H1 (cell line): Measurements from ENCODE around the gene NUP188. TPM values are rescaled to one million over a fixed set of nuclear protein-coding genes. Genes with fewer than 3 reads are reported as not detected.

Source experiments
- ATF2 ChIP-seq: IDR thresholded peaks from 2 replicates; pipeline ENCODE4 v1.6.1; 2012; ENCODE audit warnings: low read length, inconsistent platforms
- CBX8 ChIP-seq: fragments of 300-800, 300-1000 bp; sonication (generic); IDR thresholded peaks from 2 replicates; pipeline ENCODE4 v1.7.1; 2016; ENCODE audit warnings: low read depth, low read length, borderline replicate concordance
- GTF2F1 ChIP-seq: IDR thresholded peaks from 2 replicates; pipeline ENCODE4 v1.6.1; 2012; ENCODE audit warnings: low read depth, low read length, improper control_type of control experiment, borderline replicate concordance
- KDM4A ChIP-seq: IDR thresholded peaks from one replicate; pipeline ENCODE4 v1.7.1; 2012; ENCODE audit warnings: low read depth, mild to moderate bottlenecking, moderate library complexity, low read length, inconsistent platforms; ENCODE audit not compliant: severe bottlenecking
- PHF8 ChIP-seq: fragments of 200-600 bp; sonication (generic); conservative IDR thresholded peaks from 2 replicates; pipeline ENCODE4 v1.7.1; 2012; ENCODE audit warnings: low read depth, mild to moderate bottlenecking, inconsistent platforms, low read length, moderate library complexity
- POLR2AphosphoS5 ChIP-seq: IDR thresholded peaks from 2 replicates; pipeline ENCODE4 v1.6.1; 2011; ENCODE audit warnings: low read depth, low read length
- RXRA ChIP-seq: IDR thresholded peaks from 2 replicates; pipeline ENCODE4 v1.6.1; 2011; ENCODE audit warnings: low read depth, mild to moderate bottlenecking, low read length, moderate library complexity; ENCODE audit not compliant: insufficient read depth
- SAP30 ChIP-seq: fragments of 300-600 bp; sonication (generic); IDR thresholded peaks from 2 replicates; pipeline ENCODE4 v1.7.1; 2012; ENCODE audit warnings: low read length, moderate library complexity, mild to moderate bottlenecking, inconsistent platforms; ENCODE audit not compliant: insufficient read depth, insufficient replicate concordance
- polyA plus RNA-seq, 7 experiments: library from polyadenylated mRNA; depleted of rRNA in 3 of 7; stranded (reverse) in 5 of 7; unstranded in 2 of 7; fragments of >200 nt in 5 of 7; fragments of 200-250 nt in 2 of 7; gene quantifications; 1 replicate in 5 of 7; 2 replicates in 1 of 7; 4 replicates in 1 of 7; pipeline versions ENCODE4 v1.2.1 to v1.2.3, GENCODE V29; 2011 to 2013; ENCODE audit warnings: missing spikeins in 2 of 7, mixed read lengths in 2 of 7
- total RNA-seq: library from RNA; stranded (reverse); fragmentation: NEBNext Ultra II Directional; extraction: Animal tissue kit (Norgen Biotek cat#: 25700); gene quantifications from 2 replicates; pipeline ENCODE4 v1.2.1, GENCODE V29; 2021
- TF ChIP-seq, protein P1 (sequence below), 3 experiments: IDR thresholded peaks; 1 replicate in 2 of 3; 2 replicates in 1 of 3; pipeline versions ENCODE4 v1.5.1 to v1.6.1; 2011; ENCODE audit warnings: low read length in 3 of 3, mild to moderate bottlenecking in 3 of 3, inconsistent platforms in 2 of 3, low read depth in 1 of 3, moderate library complexity in 1 of 3; ENCODE audit not compliant: insufficient read depth in 1 of 3; ENCODE audit errors: control extremely low read depth in 1 of 3
- TF ChIP-seq, protein P2 (sequence below): IDR thresholded peaks from 2 replicates; pipeline ENCODE4 v1.6.1; 2011; ENCODE audit warnings: low read length, improper control_type of control experiment

Gene NUP188
- total and polyA plus RNA-seq, 2 of the 8 experiments (the other 6 are each of a cell fraction or from before 2014, with no cell fraction given), result 90.1 to 111 TPM

- TF ChIP-seq, protein P1, sequence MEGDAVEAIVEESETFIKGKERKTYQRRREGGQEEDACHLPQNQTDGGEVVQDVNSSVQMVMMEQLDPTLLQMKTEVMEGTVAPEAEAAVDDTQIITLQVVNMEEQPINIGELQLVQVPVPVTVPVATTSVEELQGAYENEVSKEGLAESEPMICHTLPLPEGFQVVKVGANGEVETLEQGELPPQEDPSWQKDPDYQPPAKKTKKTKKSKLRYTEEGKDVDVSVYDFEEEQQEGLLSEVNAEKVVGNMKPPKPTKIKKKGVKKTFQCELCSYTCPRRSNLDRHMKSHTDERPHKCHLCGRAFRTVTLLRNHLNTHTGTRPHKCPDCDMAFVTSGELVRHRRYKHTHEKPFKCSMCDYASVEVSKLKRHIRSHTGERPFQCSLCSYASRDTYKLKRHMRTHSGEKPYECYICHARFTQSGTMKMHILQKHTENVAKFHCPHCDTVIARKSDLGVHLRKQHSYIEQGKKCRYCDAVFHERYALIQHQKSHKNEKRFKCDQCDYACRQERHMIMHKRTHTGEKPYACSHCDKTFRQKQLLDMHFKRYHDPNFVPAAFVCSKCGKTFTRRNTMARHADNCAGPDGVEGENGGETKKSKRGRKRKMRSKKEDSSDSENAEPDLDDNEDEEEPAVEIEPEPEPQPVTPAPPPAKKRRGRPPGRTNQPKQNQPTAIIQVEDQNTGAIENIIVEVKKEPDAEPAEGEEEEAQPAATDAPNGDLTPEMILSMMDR (IDR thresholded peaks at IDR 0.05; ENCODE audit: control extremely low read depth in 1 of 3, insufficient read depth in 1 of 3, low read depth in 1 of 3, low read length in 3 of 3), result no peak
- TF ChIP-seq KDM4A (no peak), PHF8 (no peak), ATF2 (no peak), GTF2F1 (no peak), POLR2AphosphoS5 (no peak), RXRA (no peak), SAP30 (no peak), CBX8 (no peak)
- TF ChIP-seq, protein P2, sequence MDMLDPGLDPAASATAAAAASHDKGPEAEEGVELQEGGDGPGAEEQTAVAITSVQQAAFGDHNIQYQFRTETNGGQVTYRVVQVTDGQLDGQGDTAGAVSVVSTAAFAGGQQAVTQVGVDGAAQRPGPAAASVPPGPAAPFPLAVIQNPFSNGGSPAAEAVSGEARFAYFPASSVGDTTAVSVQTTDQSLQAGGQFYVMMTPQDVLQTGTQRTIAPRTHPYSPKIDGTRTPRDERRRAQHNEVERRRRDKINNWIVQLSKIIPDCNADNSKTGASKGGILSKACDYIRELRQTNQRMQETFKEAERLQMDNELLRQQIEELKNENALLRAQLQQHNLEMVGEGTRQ, result no peak
These were observed 90.8 kb downstream of the NUP188 start (continued) for GRCh38 chr9:129038109-129038852.
